Mesenchymal stem cell (in vitro differentiated cells and primary cell): Measurements from ENCODE around the gene NDUFB11.

Experiments
- DNase-seq: peaks from one replicate; pipeline ENCODE4 v3.0.0-alpha.2; 2013
- H2AFZ ChIP-seq: one replicate; pipeline ENCODE4 v1.6.1; 2013; ENCODE audit warnings: low read depth, mild to moderate bottlenecking, control low read depth, inconsistent platforms, low read length, moderate library complexity
- H2AK5ac ChIP-seq: 2 replicates; pipeline ENCODE4 v1.6.1; 2013; ENCODE audit warnings: low read length, moderate library complexity, mild to moderate bottlenecking, inconsistent platforms; ENCODE audit not compliant: severe bottlenecking
- H2BK120ac ChIP-seq: one replicate; pipeline ENCODE4 v1.6.1; 2013; ENCODE audit warnings: low read depth, mild to moderate bottlenecking, inconsistent platforms, low read length, moderate library complexity
- H2BK12ac ChIP-seq, 2 experiments: one replicate each; pipeline ENCODE4 v1.6.1; 2013; ENCODE audit warnings: inconsistent platforms in 2 of 2, low read length in 2 of 2, mild to moderate bottlenecking in 2 of 2, moderate library complexity in 2 of 2, control low read depth in 1 of 2
- H2BK15ac ChIP-seq: one replicate; pipeline ENCODE4 v1.6.1; 2013; ENCODE audit warnings: mild to moderate bottlenecking, low read depth, inconsistent platforms; ENCODE audit not compliant: poor library complexity, severe bottlenecking
- H2BK5ac ChIP-seq: 2 replicates; pipeline ENCODE4 v1.6.1; 2013; ENCODE audit warnings: low read depth, mild to moderate bottlenecking, low read length, control low read depth, inconsistent platforms; ENCODE audit not compliant: poor library complexity, severe bottlenecking
- H3K14ac ChIP-seq, 2 experiments: one replicate each; pipeline ENCODE4 v1.6.1; 2013; ENCODE audit warnings: inconsistent platforms in 2 of 2, low read length in 2 of 2, control low read depth in 1 of 2, mild to moderate bottlenecking in 1 of 2, moderate library complexity in 1 of 2
- H3K18ac ChIP-seq, 2 experiments: one replicate each; pipeline ENCODE4 v1.6.1; 2013; ENCODE audit warnings: inconsistent platforms in 2 of 2, low read length in 2 of 2, control low read depth in 1 of 2, low read depth in 1 of 2, mild to moderate bottlenecking in 1 of 2
- H3K23ac ChIP-seq, 2 experiments: one replicate each; pipeline ENCODE4 v1.6.1; 2013; ENCODE audit warnings: inconsistent platforms in 2 of 2, low read length in 2 of 2, mild to moderate bottlenecking in 2 of 2, moderate library complexity in 2 of 2, control low read depth in 1 of 2
- H3K27ac ChIP-seq: 2 replicates; pipeline ENCODE4 v1.5.1; 2013; ENCODE audit warnings: mild to moderate bottlenecking, moderate library complexity, low read length, control low read depth, inconsistent platforms; ENCODE audit not compliant: poor library complexity, severe bottlenecking
- H3K27me3 ChIP-seq, 2 experiments: 2 replicates each; pipeline versions ENCODE4 v1.6.1 to v1.7.0; 2013; ENCODE audit warnings: low read length in 2 of 2, mild to moderate bottlenecking in 2 of 2, moderate library complexity in 2 of 2, control low read depth in 1 of 2, inconsistent platforms in 1 of 2; ENCODE audit not compliant: control insufficient read depth in 1 of 2, insufficient read depth in 1 of 2
- H3K36me3 ChIP-seq, 2 experiments: 2 replicates each; pipeline versions ENCODE4 v1.6.1 to v1.7.0; 2013; ENCODE audit warnings: low read length in 2 of 2, control low read depth in 1 of 2, inconsistent platforms in 1 of 2, low read depth in 1 of 2, mild to moderate bottlenecking in 1 of 2; ENCODE audit not compliant: insufficient read depth in 2 of 2, control insufficient read depth in 1 of 2
- H3K4ac ChIP-seq, 2 experiments: one replicate each; pipeline ENCODE4 v1.6.1; 2013; ENCODE audit warnings: inconsistent platforms in 2 of 2, low read length in 2 of 2, mild to moderate bottlenecking in 2 of 2, moderate library complexity in 2 of 2, control low read depth in 1 of 2, low read depth in 1 of 2
- H3K4me1 ChIP-seq: 2 replicates; pipeline ENCODE4 v1.6.1; 2013; ENCODE audit warnings: low read depth, low read length, control low read depth; ENCODE audit not compliant: control insufficient read depth, insufficient read depth
- H3K4me2 ChIP-seq: 2 replicates; pipeline ENCODE4 v1.6.1; 2013; ENCODE audit warnings: low read length, mild to moderate bottlenecking, inconsistent platforms; ENCODE audit not compliant: poor library complexity, severe bottlenecking
- H3K4me3 ChIP-seq, 2 experiments: 2 replicates each; pipeline versions ENCODE4 v1.5.1 to v1.7.0; 2013; ENCODE audit warnings: low read length in 2 of 2, mild to moderate bottlenecking in 2 of 2, control low read depth in 1 of 2, low read depth in 1 of 2; ENCODE audit not compliant: insufficient read depth in 1 of 2
- H3K79me1 ChIP-seq: replicated peaks from 2 replicates; pipeline ENCODE4 v1.6.1; 2013; ENCODE audit warnings: mild to moderate bottlenecking, control low read depth, low read length, inconsistent platforms; ENCODE audit not compliant: poor library complexity, severe bottlenecking
- H3K9ac ChIP-seq: 2 replicates; pipeline ENCODE4 v1.7.0; 2013; ENCODE audit warnings: mild to moderate bottlenecking, low read length, moderate library complexity
- H3K9me3 ChIP-seq: 2 replicates; pipeline ENCODE4 v1.7.0; 2013; ENCODE audit warnings: mild to moderate bottlenecking, low read length; ENCODE audit not compliant: control insufficient read depth
- H4K8ac ChIP-seq: one replicate; pipeline ENCODE4 v1.6.1; 2013; ENCODE audit warnings: inconsistent platforms, mild to moderate bottlenecking, low read length, moderate library complexity
- H4K91ac ChIP-seq: one replicate; pipeline ENCODE4 v1.6.1; 2013; ENCODE audit warnings: mild to moderate bottlenecking, low read length, inconsistent platforms
- WGBS: methylation state at CpG from one replicate; pipeline ENCODE4 v1.1.7; 2013; ENCODE audit warnings: mixed read lengths; 5-methylcytosine and 5-hydroxymethylcytosine counted together

The NDUFB11 gene

DNA sequence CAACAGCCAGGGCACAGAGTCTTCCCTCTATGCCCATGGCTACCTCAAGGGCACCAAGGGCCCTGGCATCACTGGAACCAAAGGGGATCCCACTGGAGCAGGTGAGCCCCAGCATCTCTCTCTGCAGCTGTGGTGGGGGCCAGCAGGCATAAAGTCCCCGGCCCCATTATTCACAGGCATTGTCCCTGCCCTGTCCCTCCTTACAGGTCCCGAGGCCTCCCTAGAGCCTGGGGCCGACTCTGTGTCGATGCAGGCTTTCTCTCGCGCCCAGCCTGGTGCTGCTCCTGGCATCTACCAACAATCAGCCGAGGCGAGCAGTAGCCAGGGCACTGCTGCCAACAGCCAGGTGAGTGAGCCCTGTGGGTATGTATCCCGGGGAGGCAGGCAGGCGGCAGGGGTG is 36.8 kb upstream of the NDUFB11 start:
- Histone ChIP-seq H2BK120ac (no peak overlapping the region), H2BK5ac (no peak overlapping the region), H4K8ac (no peak overlapping the region), H3K18ac (no peak overlapping the region), H3K79me1 (peaks cover 20% of the 10 kb centered on the region), H3K9me3 (no peaks in the 10 kb centered on the region), H3K23ac (no peak overlapping the region), H3K14ac (no peak overlapping the region), H3K27ac (no peak overlapping the region), H4K91ac (no peak overlapping the region), H3K9ac (no peak overlapping the region), H3K27me3 (peaks cover 0 to 47% of the 10 kb centered on the region in 2 experiments), H2AFZ (no peak overlapping the region), H3K4me1 (peaks cover 3% of the 10 kb centered on the region), H3K4me2 (no peak overlapping the region), H2BK15ac (no peak overlapping the region), H3K4ac (no peak overlapping the region), H3K36me3 (peaks cover 73 to 86% of the 10 kb centered on the region in 2 experiments), H2AK5ac (no peak overlapping the region), H2BK12ac (no peak overlapping the region), H3K4me3 (no peak overlapping the region)
- WGBS: 100% methylated on average over 9 of the region's 10 CpGs
- no peak for DNase-seq

DNA sequence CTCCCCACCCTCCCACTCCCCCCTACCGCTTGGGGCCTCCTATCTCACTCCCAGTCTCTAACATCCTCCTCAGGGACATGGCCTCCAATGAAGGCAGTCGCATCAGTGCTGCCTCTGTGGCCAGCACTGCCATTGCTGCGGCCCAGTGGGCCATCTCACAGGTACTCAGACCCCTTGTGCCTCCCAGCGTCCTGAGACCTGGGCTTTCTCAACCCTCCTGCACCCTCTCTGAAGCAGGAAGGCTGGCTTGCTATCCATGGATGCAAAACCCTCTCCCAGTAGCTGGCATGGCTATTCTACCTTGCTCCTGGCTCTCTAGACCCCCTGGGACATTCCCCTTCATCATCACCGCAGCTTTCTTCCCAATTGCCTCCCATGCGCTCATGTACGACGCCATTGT is 35.8 kb upstream of the NDUFB11 start:
- Histone ChIP-seq H3K36me3 (peaks cover 71 to 86% of the 10 kb centered on the region in 2 experiments), H3K4me3 (no peak overlapping the region), H2BK12ac (no peak overlapping the region), H2BK120ac (no peak overlapping the region), H2BK5ac (no peak overlapping the region), H4K91ac (no peak overlapping the region), H3K4ac (no peak overlapping the region), H2BK15ac (no peak overlapping the region), H3K79me1 (peaks cover 23% of the 10 kb centered on the region), H4K8ac (no peak overlapping the region), H3K9me3 (no peaks in the 10 kb centered on the region), H3K27me3 (peaks cover 0 to 50% of the 10 kb centered on the region in 2 experiments), H3K14ac (no peak overlapping the region), H3K4me1 (peaks cover 3% of the 10 kb centered on the region), H3K27ac (no peak overlapping the region), H3K9ac (no peak overlapping the region), H3K23ac (no peak overlapping the region), H3K18ac (no peak overlapping the region), H2AFZ (no peak overlapping the region), H2AK5ac (no peak overlapping the region), H3K4me2 (no peak overlapping the region)
- WGBS: 100% methylated on average over 4 of the region's 8 CpGs
- no peak for DNase-seq

GRCh38 chrX:47179928-47180255 is 35.4 kb upstream of the NDUFB11 start:
- no peak overlapping the region for H3K18ac ChIP-seq
- H3K4me2 ChIP-seq: no peak overlapping the region
- H3K27me3 ChIP-seq: peaks cover 0 to 50% of the 10 kb centered on the region in 2 experiments
- peaks cover 71 to 86% of the 10 kb centered on the region in 2 experiments for H3K36me3 ChIP-seq
- H3K4me3 ChIP-seq: no peak overlapping the region
- no peak overlapping the region for H2BK15ac ChIP-seq
- WGBS: 95% methylated on average over 12 of the region's 18 CpGs
- no peak overlapping the region for H3K23ac ChIP-seq
- H2BK120ac ChIP-seq: no peak overlapping the region
- H4K91ac ChIP-seq: no peak overlapping the region
- no peak overlapping the region for H2AFZ ChIP-seq
- no peak overlapping the region for H3K4ac ChIP-seq
- H2AK5ac ChIP-seq: no peak overlapping the region
- H3K9ac ChIP-seq: no peak overlapping the region
- no peak for DNase-seq
- H3K9me3 ChIP-seq: no peaks in the 10 kb centered on the region
- no peak overlapping the region for H3K27ac ChIP-seq
- no peak overlapping the region for H4K8ac ChIP-seq
- peaks cover 3% of the 10 kb centered on the region for H3K4me1 ChIP-seq
- H2BK12ac ChIP-seq: no peak overlapping the region
- no peak overlapping the region for H3K14ac ChIP-seq
- no peak overlapping the region for H2BK5ac ChIP-seq
- peaks cover 26% of the 10 kb centered on the region for H3K79me1 ChIP-seq

DNA sequence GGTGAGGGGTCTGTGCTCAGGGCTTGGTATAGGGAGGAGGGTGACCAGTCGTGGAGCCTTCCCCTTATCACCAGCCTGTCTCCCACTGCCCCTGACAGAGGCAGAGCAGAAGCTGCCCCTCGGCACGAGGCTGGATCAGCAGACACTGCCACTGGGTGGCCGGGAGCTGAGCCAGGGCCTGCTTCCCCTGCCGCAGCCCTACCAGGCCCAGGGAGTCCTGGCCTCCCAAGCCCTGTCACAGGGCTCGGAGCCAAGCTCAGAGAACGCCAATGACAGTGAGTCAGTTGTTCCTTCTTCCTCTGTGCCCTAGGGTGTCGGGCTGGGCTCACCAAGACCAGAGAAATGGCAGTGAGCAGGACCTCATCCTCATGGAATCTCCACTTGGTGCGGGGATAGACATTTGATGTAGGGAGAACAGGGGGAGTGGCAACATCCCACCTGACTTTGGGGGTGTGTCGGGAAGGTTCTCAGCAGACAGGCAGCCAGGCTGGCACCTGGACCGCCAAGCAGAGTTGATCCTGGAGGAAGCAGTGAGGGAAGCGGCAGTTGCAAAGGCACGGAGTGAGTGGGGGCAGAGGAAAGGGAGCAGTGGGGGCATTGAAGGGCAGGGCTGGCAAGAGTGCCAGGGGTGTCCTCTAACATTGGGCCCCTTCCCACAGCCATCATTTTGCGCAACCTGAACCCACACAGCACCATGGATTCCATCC is 34.9 kb upstream of the NDUFB11 start:
- no peak for DNase-seq
- Histone ChIP-seq H3K18ac (no peak overlapping the region), H4K8ac (no peak overlapping the region), H3K14ac (no peak overlapping the region), H3K79me1 (peaks cover 26% of the 10 kb centered on the region), H2BK15ac (no peak overlapping the region), H3K4me1 (peaks cover 3% of the 10 kb centered on the region), H2BK5ac (no peak overlapping the region), H2AK5ac (no peak overlapping the region), H3K36me3 (peaks cover 70 to 86% of the 10 kb centered on the region in 2 experiments), H2AFZ (no peak overlapping the region), H3K27ac (no peak overlapping the region), H3K4ac (no peak overlapping the region), H3K9me3 (no peaks in the 10 kb centered on the region), H2BK120ac (no peak overlapping the region), H2BK12ac (no peak overlapping the region), H4K91ac (no peak overlapping the region), H3K27me3 (peaks cover 0 to 52% of the 10 kb centered on the region in 2 experiments), H3K23ac (no peak overlapping the region), H3K4me3 (no peak overlapping the region), H3K9ac (peak overlapping the region; percentile 45), H3K4me2 (no peak overlapping the region)
- 91% methylated on average over 11 of the region's 14 CpGs for WGBS
